Loucy (cell line): ENCODE measurements around the gene SKIC8.

Experiments used
- H2AFZ ChIP-seq: fragments of 200-600 bp; sonication (generic); 2 replicates; pipeline ENCODE4 v1.6.0; 2016; ENCODE audit warnings: antibody characterized with exemption, mild to moderate bottlenecking, low read length, moderate library complexity
- H3F3A ChIP-seq: fragments of 200-600 bp; 2 replicates; pipeline ENCODE4 v1.6.0; 2016; ENCODE audit warnings: antibody characterized with exemption, low read depth, mild to moderate bottlenecking
- H3K27me3 ChIP-seq: fragments of 200-600 bp; sonication (generic); 2 replicates; pipeline ENCODE4 v1.6.1; 2014; ENCODE audit warnings: low read length, mild to moderate bottlenecking; ENCODE audit not compliant: insufficient read depth, poor library complexity, severe bottlenecking
- H3K36me3 ChIP-seq: fragments of 200-600 bp; sonication (generic); 2 replicates; pipeline ENCODE4 v1.6.1; 2016; ENCODE audit warnings: low read length; ENCODE audit not compliant: insufficient read depth
- H3K4me1 ChIP-seq: fragments of 200-600 bp; sonication (generic); 2 replicates; pipeline ENCODE4 v1.5.1; 2014; ENCODE audit warnings: low read length, mild to moderate bottlenecking; ENCODE audit not compliant: insufficient read depth, poor library complexity, severe bottlenecking
- H3K4me2 ChIP-seq: fragments of 200-600 bp; sonication (generic); 2 replicates; pipeline ENCODE4 v1.6.0; 2014; ENCODE audit warnings: antibody characterized with exemption, low read length, low read depth, mild to moderate bottlenecking; ENCODE audit not compliant: poor library complexity, severe bottlenecking
- H3K4me3 ChIP-seq: fragments of 200-600 bp; sonication (generic); 2 replicates; pipeline ENCODE4 v1.5.1; 2014; ENCODE audit warnings: low read length, mild to moderate bottlenecking, mixed read lengths; ENCODE audit not compliant: poor library complexity, severe bottlenecking
- H3K79me2 ChIP-seq: fragments of 200-600 bp; sonication (generic); 2 replicates; pipeline ENCODE4 v1.6.1; 2014; ENCODE audit warnings: low read length; ENCODE audit not compliant: insufficient read depth
- H3K9ac ChIP-seq: fragments of 200-600 bp; sonication (generic); 2 replicates; pipeline ENCODE4 v1.6.0; 2014; ENCODE audit warnings: mild to moderate bottlenecking, low read depth, low read length, moderate library complexity; ENCODE audit not compliant: poor library complexity, severe bottlenecking
- H3K9me2 ChIP-seq: fragments of 200-600 bp; sonication (generic); replicated peaks from 2 replicates; pipeline ENCODE4 v1.6.1; 2016; ENCODE audit warnings: low read depth, low read length, mixed read lengths
- H3K9me3 ChIP-seq: fragments of 200-600 bp; sonication (generic); 2 replicates; pipeline ENCODE4 v1.6.1; 2014; ENCODE audit warnings: mild to moderate bottlenecking, antibody characterized with exemption, low read length, low read depth; ENCODE audit not compliant: insufficient read depth
- H4K20me1 ChIP-seq: fragments of 200-600 bp; sonication (generic); 2 replicates; pipeline ENCODE4 v1.6.0; 2014; ENCODE audit warnings: antibody characterized with exemption, low read length, mild to moderate bottlenecking; ENCODE audit not compliant: insufficient read depth, poor library complexity, severe bottlenecking
- EZH2phosphoT487 ChIP-seq: fragments of 200-600 bp; IDR thresholded peaks from 2 replicates; pipeline ENCODE4 v1.6.1; 2018; ENCODE audit warnings: antibody characterized with exemption, mild to moderate bottlenecking, moderate library complexity, borderline replicate concordance
- TF ChIP-seq, protein P1 (sequence below): fragments of 200-600 bp; sonication (generic); conservative IDR thresholded peaks from 2 replicates; pipeline ENCODE4 v1.5.1; 2014; ENCODE audit warnings: mild to moderate bottlenecking, antibody characterized with exemption, low read length

The SKIC8 gene

DNA sequence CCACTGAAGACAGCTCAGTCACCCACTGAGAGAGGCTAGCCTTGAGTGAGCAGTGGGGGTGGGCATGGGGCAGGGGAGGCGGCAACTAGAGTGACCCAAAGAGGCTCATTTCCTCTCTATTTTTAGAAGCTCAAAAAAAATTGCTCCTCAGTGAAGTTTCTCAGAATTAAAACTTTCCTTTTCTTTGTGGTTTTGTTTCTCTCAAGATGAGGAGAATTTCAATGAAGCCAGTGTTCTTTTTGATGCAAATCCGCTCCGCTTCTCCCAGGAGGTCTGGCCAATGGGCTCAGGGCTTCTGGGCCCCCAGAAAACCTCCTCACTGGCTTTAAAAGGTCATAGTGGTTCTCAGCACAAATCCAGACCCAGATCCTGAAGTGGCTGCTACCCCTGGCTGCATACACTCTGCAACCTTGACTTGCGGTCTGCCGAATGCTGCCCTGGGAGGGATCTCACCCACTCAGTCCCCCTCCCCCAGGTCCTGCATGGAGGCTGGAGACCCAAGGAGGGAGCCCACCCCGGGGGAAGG, 64.8 kb downstream of the SKIC8 start, which contains the start of gene ACSBG1:
Gene ACSBG1 (minus strand): TSS at position 51 of the 526 bp plus-strand sequence. CDS start 64 bp downstream, outside the sequence.
- Histone ChIP-seq H2AFZ (no peak within 1 kb of the TSS), H3K9ac (no peak within 1 kb of the TSS), H3K4me3 (no peak within 1 kb of the TSS), H3K9me3 (no peaks in the 10 kb centered on the region), H3K79me2 (no peaks in the 10 kb centered on the region), H3K36me3 (no peaks in the 10 kb centered on the region), H3K27me3 (no peaks in the 10 kb centered on the region), H3K9me2 (no peaks in the 10 kb centered on the region), H3K4me2 (no peak within 1 kb of the TSS), H3F3A (no peaks in the 10 kb centered on the region), H4K20me1 (no peaks in the 10 kb centered on the region), H3K4me1 (no peaks in the 10 kb centered on the region)
- TF ChIP-seq EZH2phosphoT487: no peak

DNA sequence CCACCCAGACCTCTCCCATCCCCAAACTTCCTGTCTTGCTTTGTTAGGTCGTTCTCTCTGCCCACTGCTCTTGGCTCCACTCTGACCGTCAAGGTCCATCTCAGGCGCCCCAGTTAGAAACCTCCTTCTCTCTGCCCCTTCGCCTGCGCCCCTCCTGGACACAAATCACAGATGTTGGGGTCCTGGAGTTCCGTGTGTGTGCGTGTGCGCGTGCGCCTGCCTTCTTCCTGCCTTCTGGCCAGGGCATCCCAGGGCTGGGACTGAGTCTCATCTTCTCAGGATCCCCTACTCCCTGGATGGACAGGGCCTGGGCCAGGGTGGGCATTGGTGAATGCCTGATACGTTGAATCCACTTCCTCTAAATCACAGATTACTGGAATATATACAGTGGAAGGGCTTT, 65.9 kb downstream of the SKIC8 start:
- Histone ChIP-seq H3F3A (no peaks in the 10 kb centered on the region), H3K4me2 (no peak overlapping the region), H3K9me3 (no peaks in the 10 kb centered on the region), H3K9ac (no peak overlapping the region), H3K4me3 (no peak overlapping the region), H3K36me3 (no peaks in the 10 kb centered on the region), H2AFZ (no peak overlapping the region), H4K20me1 (no peaks in the 10 kb centered on the region), H3K27me3 (no peaks in the 10 kb centered on the region), H3K79me2 (no peaks in the 10 kb centered on the region), H3K4me1 (no peaks in the 10 kb centered on the region), H3K9me2 (no peaks in the 10 kb centered on the region)
- TF ChIP-seq, protein P1, sequence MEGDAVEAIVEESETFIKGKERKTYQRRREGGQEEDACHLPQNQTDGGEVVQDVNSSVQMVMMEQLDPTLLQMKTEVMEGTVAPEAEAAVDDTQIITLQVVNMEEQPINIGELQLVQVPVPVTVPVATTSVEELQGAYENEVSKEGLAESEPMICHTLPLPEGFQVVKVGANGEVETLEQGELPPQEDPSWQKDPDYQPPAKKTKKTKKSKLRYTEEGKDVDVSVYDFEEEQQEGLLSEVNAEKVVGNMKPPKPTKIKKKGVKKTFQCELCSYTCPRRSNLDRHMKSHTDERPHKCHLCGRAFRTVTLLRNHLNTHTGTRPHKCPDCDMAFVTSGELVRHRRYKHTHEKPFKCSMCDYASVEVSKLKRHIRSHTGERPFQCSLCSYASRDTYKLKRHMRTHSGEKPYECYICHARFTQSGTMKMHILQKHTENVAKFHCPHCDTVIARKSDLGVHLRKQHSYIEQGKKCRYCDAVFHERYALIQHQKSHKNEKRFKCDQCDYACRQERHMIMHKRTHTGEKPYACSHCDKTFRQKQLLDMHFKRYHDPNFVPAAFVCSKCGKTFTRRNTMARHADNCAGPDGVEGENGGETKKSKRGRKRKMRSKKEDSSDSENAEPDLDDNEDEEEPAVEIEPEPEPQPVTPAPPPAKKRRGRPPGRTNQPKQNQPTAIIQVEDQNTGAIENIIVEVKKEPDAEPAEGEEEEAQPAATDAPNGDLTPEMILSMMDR: no peak
- TF ChIP-seq EZH2phosphoT487: no peak
